ENCODE data around the gene BTBD18.

The BTBD18 gene

GRCh38 chr11:57703341-57703740, 48.3 kb downstream of the BTBD18 start:
- in situ Hi-C loops (cut with HindIII; ENCODE audit: low pct_ligation_motif_present, low pct_unique_long_range_greater_than_20kb, low sequenced_read_pairs) = no loop called here
- no peak for DNase-seq

GRCh38 chr11:57700425-57700824, 51.2 kb downstream of the BTBD18 start:
- in situ Hi-C loops (cut with HindIII; ENCODE audit: low pct_ligation_motif_present, low pct_unique_long_range_greater_than_20kb, low sequenced_read_pairs) = no loop called here
- no peak for DNase-seq

- in situ Hi-C loops (cut with HindIII; ENCODE audit: low pct_ligation_motif_present, low pct_unique_long_range_greater_than_20kb, low sequenced_read_pairs) = no loop called here
- DNase-seq = no peak
Measured at GRCh38 chr11:57699813-57700212, 51.8 kb downstream of the BTBD18 start.

- in situ Hi-C loops (cut with HindIII; ENCODE audit: low pct_ligation_motif_present, low pct_unique_long_range_greater_than_20kb, low sequenced_read_pairs) = no loop called here
- DNase-seq = no peak
Measured at GRCh38 chr11:57698843-57699365, 52.7 kb downstream of the BTBD18 start.
